RWPE2 (cell line): ENCODE measurements around the gene G2E3.

ENCODE experiments used
- ATAC-seq: fragments of 200-7000 bp; cut with Tn5 transposase; 3 replicates; pipeline ENCODE4 v1.9.1; 2021; ENCODE audit warnings: low read depth
- DNase-seq: peaks from one replicate; pipeline ENCODE4 v3.0.0-alpha.2; 2020; ENCODE audit warnings: low spot score
- H3K27ac ChIP-seq: fragments of 450-650 bp; 2 replicates; pipeline ENCODE4 v1.5.1; 2017; ENCODE audit warnings: mild to moderate bottlenecking; ENCODE audit not compliant: poor library complexity, severe bottlenecking
- H3K27me3 ChIP-seq: fragments of 250-450 bp; sonication (Bioruptor Pico); 2 replicates; pipeline ENCODE4 v1.5.1; 2021; ENCODE audit warnings: mild to moderate bottlenecking, moderate library complexity; ENCODE audit not compliant: insufficient read depth, poor library complexity, severe bottlenecking
- H3K36me3 ChIP-seq: fragments of 250-450 bp; sonication (Bioruptor Pico); 2 replicates; pipeline ENCODE4 v1.5.1; 2020; ENCODE audit warnings: low read depth, mild to moderate bottlenecking, moderate library complexity
- H3K4me1 ChIP-seq: fragments of 250-450 bp; sonication (Bioruptor Pico); 2 replicates; pipeline ENCODE4 v1.5.1; 2021; ENCODE audit warnings: mild to moderate bottlenecking, moderate library complexity; ENCODE audit not compliant: insufficient read depth, poor library complexity, severe bottlenecking
- H3K4me3 ChIP-seq: fragments of 250-450 bp; sonication (Bioruptor Pico); 2 replicates; pipeline ENCODE4 v1.5.1; 2021; ENCODE audit warnings: mild to moderate bottlenecking, moderate library complexity; ENCODE audit not compliant: severe bottlenecking
- H3K9me3 ChIP-seq: fragments of 250-450 bp; sonication (Bioruptor Pico); 2 replicates; pipeline ENCODE4 v1.5.1; 2021; ENCODE audit warnings: mild to moderate bottlenecking, moderate library complexity; ENCODE audit not compliant: severe bottlenecking
- TF ChIP-seq, protein P1 (sequence below): fragments of 450-650 bp; IDR thresholded peaks from one replicate; pipeline ENCODE4 v1.5.1; 2017; ENCODE audit warnings: mild to moderate bottlenecking, moderate library complexity; ENCODE audit not compliant: poor library complexity, severe bottlenecking

The G2E3 gene

DNA sequence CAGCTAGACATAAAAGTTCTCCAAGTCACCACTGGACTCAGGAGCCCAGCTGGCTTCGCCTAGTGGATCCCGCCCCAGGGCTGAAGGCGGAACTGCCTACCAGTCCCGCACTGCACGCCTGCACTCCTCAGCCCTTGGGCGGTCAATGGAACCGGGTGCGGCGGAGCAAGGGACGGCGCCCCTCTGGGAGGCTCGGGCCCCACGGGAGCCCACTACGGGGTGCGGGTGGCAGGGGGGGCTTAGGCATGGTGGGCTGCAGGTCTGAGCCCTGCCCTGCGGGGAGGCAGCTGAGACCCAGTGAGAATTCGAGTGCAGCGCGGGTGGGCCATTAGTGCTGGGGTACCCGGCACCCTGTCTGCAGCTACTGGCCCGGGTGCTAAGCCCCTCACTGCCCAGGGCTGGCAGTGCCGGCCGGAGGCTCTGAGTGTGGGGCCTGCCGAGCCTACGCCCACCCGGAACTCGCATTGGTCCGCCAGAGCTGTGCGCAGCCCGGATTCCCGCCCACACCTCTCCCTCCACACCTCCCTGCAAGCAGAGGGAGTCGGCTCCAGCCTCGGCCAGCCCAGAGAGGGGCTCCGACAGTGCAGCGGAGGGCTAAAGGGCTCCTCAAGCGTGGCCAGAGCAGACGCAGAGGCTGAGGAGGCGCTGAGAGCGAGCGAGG, 11.4 kb upstream of the G2E3 start:
- H3K4me1 ChIP-seq, result peaks cover 20% of the 10 kb centered on the region
- H3K36me3 ChIP-seq, result no peaks in the 10 kb centered on the region
- TF ChIP-seq, protein P1, sequence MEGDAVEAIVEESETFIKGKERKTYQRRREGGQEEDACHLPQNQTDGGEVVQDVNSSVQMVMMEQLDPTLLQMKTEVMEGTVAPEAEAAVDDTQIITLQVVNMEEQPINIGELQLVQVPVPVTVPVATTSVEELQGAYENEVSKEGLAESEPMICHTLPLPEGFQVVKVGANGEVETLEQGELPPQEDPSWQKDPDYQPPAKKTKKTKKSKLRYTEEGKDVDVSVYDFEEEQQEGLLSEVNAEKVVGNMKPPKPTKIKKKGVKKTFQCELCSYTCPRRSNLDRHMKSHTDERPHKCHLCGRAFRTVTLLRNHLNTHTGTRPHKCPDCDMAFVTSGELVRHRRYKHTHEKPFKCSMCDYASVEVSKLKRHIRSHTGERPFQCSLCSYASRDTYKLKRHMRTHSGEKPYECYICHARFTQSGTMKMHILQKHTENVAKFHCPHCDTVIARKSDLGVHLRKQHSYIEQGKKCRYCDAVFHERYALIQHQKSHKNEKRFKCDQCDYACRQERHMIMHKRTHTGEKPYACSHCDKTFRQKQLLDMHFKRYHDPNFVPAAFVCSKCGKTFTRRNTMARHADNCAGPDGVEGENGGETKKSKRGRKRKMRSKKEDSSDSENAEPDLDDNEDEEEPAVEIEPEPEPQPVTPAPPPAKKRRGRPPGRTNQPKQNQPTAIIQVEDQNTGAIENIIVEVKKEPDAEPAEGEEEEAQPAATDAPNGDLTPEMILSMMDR, result no peak
- DNase-seq (no peak), ATAC-seq (no peak)
- no peak overlapping the region for H3K27ac ChIP-seq
- no peak overlapping the region for H3K4me3 ChIP-seq
- no peaks in the 10 kb centered on the region for H3K27me3 ChIP-seq
- peaks cover 4% of the 10 kb centered on the region for H3K9me3 ChIP-seq

DNA sequence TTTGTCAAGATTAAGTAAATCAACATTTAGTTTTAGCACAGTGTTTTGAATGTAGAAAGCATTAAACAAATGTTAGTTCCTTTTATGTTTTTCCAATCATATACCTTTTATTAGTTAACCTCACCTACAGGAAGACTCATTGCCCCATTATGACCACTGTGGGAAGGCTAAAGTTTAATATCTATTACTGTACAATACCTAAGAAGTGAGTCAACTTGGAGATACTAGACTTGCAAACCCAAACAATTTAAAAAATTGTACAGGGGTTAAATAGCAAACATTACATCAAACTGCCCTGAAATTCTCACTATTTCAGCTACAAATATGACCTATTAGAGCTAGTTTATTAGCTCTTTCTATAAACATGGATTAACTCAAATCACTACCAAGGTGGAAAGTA, 8.6 kb upstream of the G2E3 start:
- H3K36me3 ChIP-seq, result no peaks in the 10 kb centered on the region
- TF ChIP-seq, protein P1, result no peak
- no peaks in the 10 kb centered on the region for H3K27me3 ChIP-seq
- H3K4me1 ChIP-seq, result peaks cover 35% of the 10 kb centered on the region
- no peak overlapping the region for H3K4me3 ChIP-seq
- peak; percentile 86 for ATAC-seq
- DNase-seq, result no peak
- peaks cover 4% of the 10 kb centered on the region for H3K9me3 ChIP-seq
- H3K27ac ChIP-seq, result peak overlapping the region; percentile 48

DNA sequence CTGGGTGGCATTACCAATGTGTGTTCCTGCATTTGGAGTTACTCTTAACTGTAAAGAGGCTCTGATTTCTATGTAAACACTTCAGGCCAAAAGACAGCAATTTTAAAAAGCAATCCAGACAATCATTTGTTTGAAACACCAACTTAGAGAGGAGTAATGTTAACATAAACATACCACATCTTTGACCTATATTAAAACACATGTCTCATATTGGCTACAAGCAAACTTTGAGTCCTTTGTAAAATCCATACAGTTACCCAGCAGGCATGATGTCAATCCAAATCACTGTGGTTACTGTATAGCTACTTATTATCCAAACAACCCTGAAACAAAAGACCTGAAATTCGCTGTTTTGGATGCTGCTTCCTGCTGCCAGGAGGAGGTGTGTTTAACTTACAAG, 7.5 kb upstream of the G2E3 start:
- no peak for DNase-seq
- H3K36me3 ChIP-seq, result no peaks in the 10 kb centered on the region
- ATAC-seq, result no peak
- peak overlapping the region; percentile 48 for H3K27ac ChIP-seq
- H3K4me1 ChIP-seq, result peaks cover 35% of the 10 kb centered on the region
- no peaks in the 10 kb centered on the region for H3K9me3 ChIP-seq
- no peaks in the 10 kb centered on the region for H3K27me3 ChIP-seq
- H3K4me3 ChIP-seq, result no peak overlapping the region
- TF ChIP-seq, protein P1, result no peak

DNA sequence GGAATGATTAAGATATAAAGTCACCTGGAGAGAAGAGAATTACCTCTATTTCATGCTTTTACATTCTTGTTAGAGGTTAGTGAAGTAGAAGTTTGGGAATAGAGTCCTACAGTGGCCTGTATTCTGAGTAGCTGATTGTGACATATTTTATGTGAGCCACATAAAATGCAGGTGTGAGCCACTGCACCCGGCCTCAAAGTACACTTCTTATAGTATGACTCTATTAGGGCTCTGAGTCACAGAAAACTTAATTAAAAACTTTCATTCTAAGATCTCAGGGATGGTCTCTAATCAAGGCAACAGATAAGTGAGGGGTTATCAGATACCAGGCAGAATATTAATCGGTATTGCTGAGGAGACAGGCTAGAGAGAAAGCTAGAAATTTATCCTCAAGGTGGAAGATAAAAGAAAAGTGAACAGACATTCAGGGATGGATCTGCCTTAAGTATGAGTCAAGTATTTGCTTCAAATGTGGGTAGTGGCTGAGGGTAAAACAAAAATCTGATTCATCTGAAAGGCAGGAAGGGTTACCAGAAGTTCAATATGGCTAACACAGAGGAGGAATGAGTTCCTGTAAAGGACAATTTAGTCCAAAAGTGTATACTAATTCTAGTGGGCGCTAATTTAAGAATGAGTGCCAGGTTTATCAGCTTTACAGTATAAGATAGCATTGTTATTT, 5.5 kb upstream of the G2E3 start:
- DNase-seq, result no peak
- TF ChIP-seq, protein P1, result no peak
- no peaks in the 10 kb centered on the region for H3K9me3 ChIP-seq
- ATAC-seq, result peak; percentile 86
- peaks cover 38% of the 10 kb centered on the region for H3K4me1 ChIP-seq
- H3K36me3 ChIP-seq, result no peaks in the 10 kb centered on the region
- H3K4me3 ChIP-seq, result no peak overlapping the region
- H3K27me3 ChIP-seq, result no peaks in the 10 kb centered on the region
- H3K27ac ChIP-seq, result peak overlapping the region; percentile 69

DNA sequence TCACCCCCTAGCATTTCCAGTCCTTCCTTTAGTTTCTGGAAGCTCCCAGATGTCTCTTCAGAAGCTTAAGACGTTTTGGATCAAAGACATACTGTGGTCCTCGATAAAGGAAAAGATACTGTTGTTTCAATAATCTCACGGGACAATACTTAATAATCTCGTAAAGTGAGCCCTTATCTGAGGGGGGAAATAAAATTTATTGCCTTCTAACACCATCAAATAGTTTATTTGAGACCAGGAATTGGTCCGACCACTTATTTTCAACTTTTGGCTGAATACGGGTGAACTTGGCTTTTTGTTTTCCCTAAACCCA, 640 bp upstream of the G2E3 start:
- Histone ChIP-seq H3K36me3 (peaks cover 19% of the 10 kb centered on the region), H3K4me3 (peak overlapping the region; percentile 89), H3K9me3 (no peaks in the 10 kb centered on the region), H3K27me3 (no peaks in the 10 kb centered on the region), H3K4me1 (peaks cover 27% of the 10 kb centered on the region), H3K27ac (peak overlapping the region; percentile 63)
- TF ChIP-seq, protein P1, result no peak
- DNase-seq (no peak), ATAC-seq (no peak)
